Endothelial cell of umbilical vein (primary cell): ENCODE results near the gene LAMC3. TPM values are rescaled to one million over a fixed set of nuclear protein-coding genes. Genes with fewer than 3 reads are reported as not detected.

Source experiments
- BruUV-seq: library from RNA; stranded (reverse); fragments of 400-500 nt; replicated peaks from 2 replicates; lab custom pipeline; 2021; lab: Mats Ljungman, UMichigan
- CTCF ChIA-PET: fragments of 300-600, 350-600 bp; sonication (Branson Sonifier 250); formaldehyde crosslinking; loops from one replicate; lab custom pipeline; 2021; ENCODE audit warnings: antibody characterized with exemption, inconsistent platforms; lab: Charles Lee
- POLR2A ChIA-PET: fragments of 300-600, 350-600 bp; sonication (Branson Sonifier 250); formaldehyde crosslinking; loops from one replicate; lab custom pipeline; 2021; ENCODE audit warnings: antibody characterized with exemption, inconsistent platforms; lab: Charles Lee
- DNase-seq: peaks from one replicate; pipeline ENCODE4 v3.0.0-alpha.2; 2011; ENCODE audit warnings: low read depth, low spot score
- FAIRE-seq: peaks from 2 replicates; lab custom pipeline; 2011; peaks lifted over from hg19 to GRCh38; lab: Jason Lieb, UNC
- H2AFZ ChIP-seq: 2 replicates; pipeline ENCODE4 v1.6.0; 2012; ENCODE audit warnings: low read depth, low read length, control low read depth, inconsistent platforms
- H3K27ac ChIP-seq: 2 replicates; pipeline ENCODE4 v1.5.1; 2011; ENCODE audit warnings: low read depth, mild to moderate bottlenecking, control low read depth, low read length, moderate library complexity; ENCODE audit not compliant: insufficient read depth
- H3K27me3 ChIP-seq, 2 experiments: 2 replicates each; pipeline versions ENCODE4 v1.6.0 to v1.6.1; 2011; ENCODE audit warnings: low read length in 2 of 2, mixed read lengths in 1 of 2; ENCODE audit not compliant: control insufficient read depth in 2 of 2, insufficient read depth in 2 of 2
- H3K36me3 ChIP-seq, 2 experiments: 2 replicates in 1 of 2; 3 replicates in 1 of 2; pipeline ENCODE4 v1.5.1; 2011; ENCODE audit warnings: low read length in 2 of 2, mild to moderate bottlenecking in 1 of 2, moderate library complexity in 1 of 2; ENCODE audit not compliant: control insufficient read depth in 2 of 2, insufficient read depth in 2 of 2; ENCODE audit errors: extremely low read depth in 1 of 2
- H3K4me1 ChIP-seq: 3 replicates; pipeline ENCODE4 v1.5.1; 2011; ENCODE audit warnings: mild to moderate bottlenecking, low read length; ENCODE audit not compliant: control insufficient read depth, insufficient read depth; ENCODE audit errors: extremely low read depth
- H3K4me2 ChIP-seq: 2 replicates; pipeline ENCODE4 v1.6.1; 2011; ENCODE audit warnings: low read length, control low read depth, mixed read lengths; ENCODE audit not compliant: insufficient read depth
- H3K4me3 ChIP-seq, 3 experiments: fragments of 200-600 bp in 1 of 3; sonication (generic), shearing (Covaris generic) in 1 of 3; replicated peaks in 1 of 3; 2 replicates each; pipeline ENCODE4 v1.5.1; 2011 to 2016; ENCODE audit warnings: control low read depth in 3 of 3, low read length in 3 of 3, mild to moderate bottlenecking in 2 of 3, inconsistent platforms in 1 of 3, low read depth in 1 of 3, moderate library complexity in 1 of 3; ENCODE audit not compliant: insufficient read depth in 1 of 3
- H3K79me2 ChIP-seq: 2 replicates; pipeline ENCODE4 v1.6.0; 2012; ENCODE audit warnings: low read length, inconsistent platforms; ENCODE audit not compliant: control insufficient read depth, insufficient read depth
- H3K9ac ChIP-seq: replicated peaks from 2 replicates; pipeline ENCODE3; 2011; ENCODE audit warnings: low read length, control low read depth; ENCODE audit not compliant: insufficient read depth; ENCODE audit errors: extremely low read depth
- H3K9me1 ChIP-seq: replicated peaks from 3 replicates; pipeline ENCODE4 v1.6.0; 2011; ENCODE audit warnings: mild to moderate bottlenecking, low read length; ENCODE audit not compliant: control insufficient read depth, insufficient read depth; ENCODE audit errors: extremely low read depth
- H3K9me3 ChIP-seq: replicated peaks from 2 replicates; pipeline ENCODE4 v1.5.1; 2012; ENCODE audit warnings: low read length, inconsistent platforms; ENCODE audit not compliant: control insufficient read depth, insufficient read depth
- H4K20me1 ChIP-seq: replicated peaks from 2 replicates; pipeline ENCODE3; 2011; ENCODE audit warnings: mild to moderate bottlenecking, low read length; ENCODE audit not compliant: control insufficient read depth, insufficient read depth; ENCODE audit errors: extremely low read depth
- CTCF ChIP-seq, 2 donors: IDR thresholded peaks; 1 replicate in 1 of 2; 2 replicates in 1 of 2; pipeline ENCODE4 v1.5.1; 2011; ENCODE audit warnings: low read length in 2 of 2, mild to moderate bottlenecking in 2 of 2, moderate library complexity in 2 of 2, control low read depth in 1 of 2, inconsistent platforms in 1 of 2, low read depth in 1 of 2; ENCODE audit not compliant: insufficient read depth in 1 of 2; ENCODE audit errors: extremely low read depth in 1 of 2
- EZH2 ChIP-seq: IDR thresholded peaks from 2 replicates; pipeline ENCODE4 v1.6.1; 2012; ENCODE audit warnings: borderline replicate concordance, low read depth, mild to moderate bottlenecking, moderate library complexity, low read length, inconsistent platforms; ENCODE audit not compliant: severe bottlenecking
- FOS ChIP-seq: IDR thresholded peaks from 2 replicates; pipeline ENCODE4 v1.6.1; 2011; ENCODE audit warnings: mild to moderate bottlenecking, low read length, moderate library complexity, borderline replicate concordance; ENCODE audit not compliant: insufficient read depth
- GATA2 ChIP-seq: IDR thresholded peaks from 2 replicates; pipeline ENCODE4 v1.7.0; 2011; ENCODE audit warnings: low read depth, mild to moderate bottlenecking, moderate library complexity, mixed read lengths, low read length; ENCODE audit not compliant: insufficient read length, insufficient read depth
- JUN ChIP-seq: IDR thresholded peaks from 2 replicates; pipeline ENCODE4 v1.6.1; 2011; ENCODE audit warnings: borderline replicate concordance, low read depth; ENCODE audit not compliant: insufficient read length, insufficient read depth
- MAX ChIP-seq: IDR thresholded peaks from 2 replicates; pipeline ENCODE4 v1.6.1; 2011; ENCODE audit not compliant: insufficient read depth, insufficient read length
- MYC ChIP-seq: IDR thresholded peaks from one replicate; pipeline ENCODE4 v1.6.1; 2011; ENCODE audit warnings: mild to moderate bottlenecking, low read depth, low read length
- POLR2A ChIP-seq: IDR thresholded peaks from 2 replicates; pipeline ENCODE4 v1.6.1; 2012; ENCODE audit warnings: low read depth, mild to moderate bottlenecking, control low read depth, low read length
- POLR2AphosphoS5 ChIP-seq: IDR thresholded peaks from 2 replicates; pipeline ENCODE4 v1.6.1; 2012; ENCODE audit warnings: low read depth, mild to moderate bottlenecking, control low read depth, low read length, moderate library complexity; ENCODE audit not compliant: insufficient read depth
- dilution Hi-C: fragments of 300-500 bp; cut with MboI; formaldehyde crosslinking; loops from one replicate; pipeline ENCODE4 v1.15.0; 2019; ENCODE audit warnings: low sequenced_read_pairs; ENCODE audit not compliant: extremely low pct_ligation_motif_present
- intact Hi-C: fragments of 100-400 bp; cut with micrococcal nuclease; formaldehyde crosslinking; loops from one replicate; pipeline ENCODE4 v1.10.0; 2022
- polyA plus RNA-seq, 4 experiments: library from polyadenylated mRNA; depleted of rRNA in 3 of 4; stranded (reverse) in 3 of 4; unstranded in 1 of 4; fragments of >200 nt; gene quantifications; 2 replicates each; pipeline versions ENCODE4 v1.2.1 to v1.2.3, GENCODE V29; 2011 to 2012; ENCODE audit warnings: missing spikeins in 1 of 4
- total RNA-seq: library from RNA; stranded (reverse); gene quantifications from 2 replicates; pipeline ENCODE4 v1.2.3, GENCODE V29; 2021

LAMC3 gene
- total and polyA plus RNA-seq, 2 donors (not counting 3 experiments of a cell fraction or from before 2014, with no cell fraction given) = 0.18 to 0.38 TPM

GRCh38 chr9:131010482-131011273 lies 1.7 kb downstream of the LAMC3 start:
- no peaks in the 10 kb centered on the region for H3K36me3 ChIP-seq
- H3K4me2 ChIP-seq = no peak overlapping the region
- H3K27ac ChIP-seq = no peak overlapping the region
- DNase-seq (no peak), FAIRE-seq (no peak)
- no peaks in the 10 kb centered on the region for H3K9me1 ChIP-seq
- H3K4me1 ChIP-seq = no peaks in the 10 kb centered on the region
- H3K4me3 ChIP-seq = no peak overlapping the region
- BruUV-seq = no TSS peak
- no peaks in the 10 kb centered on the region for H3K9me3 ChIP-seq
- no peak overlapping the region for H3K9ac ChIP-seq
- intact Hi-C loops (no loop called here), dilution Hi-C loops (no loop called here)
- no peaks in the 10 kb centered on the region for H4K20me1 ChIP-seq
- TF ChIP-seq POLR2A = no peak
- no peak for TF ChIP-seq FOS
- no peak for TF ChIP-seq JUN
- TF ChIP-seq CTCF (IDR thresholded peaks at IDR 0.05; ENCODE audit: extremely low read depth in 1 of 2, insufficient read depth in 1 of 2, low read depth in 1 of 2, low read length in 2 of 2) = no peak
- no peak for TF ChIP-seq EZH2
- TF ChIP-seq MYC = no peak
- TF ChIP-seq MAX = no peak
- no peak for TF ChIP-seq POLR2AphosphoS5
- TF ChIP-seq GATA2 = no peak
- H2AFZ ChIP-seq = no peak overlapping the region
- ChIA-PET POLR2A (no interaction called here), CTCF (interaction anchor here (1.0 to 5.0 kb wide), 10 partner anchors 9 to 327 kb away, joined by 3 to 19 read pairs (median 4); no protein-coding TSS in a partner anchor)
- H3K27me3 ChIP-seq = peaks cover 17 to 22% of the 10 kb centered on the region in 2 experiments
- H3K79me2 ChIP-seq = no peaks in the 10 kb centered on the region
